H1 (cell line): ENCODE measurements around the gene SPRYD4. TPM values are rescaled to one million over a fixed set of nuclear protein-coding genes. Genes with fewer than 3 reads are reported as not detected.
A peak's percentile ranks its signal among the peaks of the same experiment; 100 is the strongest.

ENCODE experiments used
- ASH2L ChIP-seq: fragments of 200-600, 300-600 bp; sonication (generic); IDR thresholded peaks from one replicate; pipeline ENCODE4 v1.7.1; 2017; ENCODE audit warnings: low read length
- BRCA1 ChIP-seq: IDR thresholded peaks from 2 replicates; pipeline ENCODE4 v1.6.1; 2012; ENCODE audit warnings: low read depth, low read length, improper control_type of control experiment
- CREB1 ChIP-seq: IDR thresholded peaks from 2 replicates; pipeline ENCODE4 v1.6.1; 2012; ENCODE audit warnings: inconsistent platforms
- GTF2F1 ChIP-seq: IDR thresholded peaks from 2 replicates; pipeline ENCODE4 v1.6.1; 2012; ENCODE audit warnings: low read depth, low read length, improper control_type of control experiment, borderline replicate concordance
- HDAC6 ChIP-seq: IDR thresholded peaks from one replicate; pipeline ENCODE4 v1.7.1; 2012; ENCODE audit warnings: low read depth, mild to moderate bottlenecking, inconsistent platforms, low read length, moderate library complexity
- KDM5A ChIP-seq: fragments of 200-600 bp; IDR thresholded peaks from 2 replicates; pipeline ENCODE4 v1.7.1; 2012; ENCODE audit warnings: mild to moderate bottlenecking, low read length, inconsistent platforms, mixed read lengths
- NANOG ChIP-seq: IDR thresholded peaks from 2 replicates; pipeline ENCODE4 v1.6.1; 2011; ENCODE audit warnings: low read length, low read depth, mild to moderate bottlenecking, inconsistent platforms; ENCODE audit not compliant: insufficient read depth, poor library complexity, severe bottlenecking
- RXRA ChIP-seq: IDR thresholded peaks from 2 replicates; pipeline ENCODE4 v1.6.1; 2011; ENCODE audit warnings: low read depth, mild to moderate bottlenecking, low read length, moderate library complexity; ENCODE audit not compliant: insufficient read depth
- SP1 ChIP-seq: IDR thresholded peaks from 2 replicates; pipeline ENCODE4 v1.6.1; 2011; ENCODE audit warnings: low read depth, low read length
- TBP ChIP-seq: IDR thresholded peaks from 2 replicates; pipeline ENCODE4 v1.6.1; 2011; ENCODE audit warnings: low read depth, low read length, improper control_type of control experiment
- ZNF274 ChIP-seq: IDR thresholded peaks from 2 replicates; pipeline ENCODE4 v1.7.0; 2012; ENCODE audit warnings: low read length, borderline replicate concordance; ENCODE audit errors: extremely low read depth
- polyA plus RNA-seq, 7 experiments: library from polyadenylated mRNA; depleted of rRNA in 3 of 7; stranded (reverse) in 5 of 7; unstranded in 2 of 7; fragments of >200 nt in 5 of 7; fragments of 200-250 nt in 2 of 7; gene quantifications; 1 replicate in 5 of 7; 2 replicates in 1 of 7; 4 replicates in 1 of 7; pipeline versions ENCODE4 v1.2.1 to v1.2.3, GENCODE V29; 2011 to 2013; ENCODE audit warnings: missing spikeins in 2 of 7, mixed read lengths in 2 of 7
- total RNA-seq: library from RNA; stranded (reverse); fragmentation: NEBNext Ultra II Directional; extraction: Animal tissue kit (Norgen Biotek cat#: 25700); gene quantifications from 2 replicates; pipeline ENCODE4 v1.2.1, GENCODE V29; 2021

The SPRYD4 gene
- total and polyA plus RNA-seq, 2 of the 8 experiments (the other 6 are each of a cell fraction or from before 2014, with no cell fraction given): 4.3 to 5.3 TPM

GRCh38 chr12:56448860-56449621, 19.3 kb upstream of the SPRYD4 start, which contains the start of gene TIMELESS (continued):
- TF ChIP-seq ZNF274 (no peak), KDM5A (no peak), NANOG (no peak), BRCA1 (no peak), GTF2F1 (no peak), HDAC6 (no peak), ASH2L (peak; percentile 91), CREB1 (peak; percentile 34; the same call in 1 of the 2 replicates), SP1 (no peak), TBP (peak; percentile 77), RXRA (no peak)
